HK-2 (cell line): ENCODE measurements around the gene B9D1.

Source experiments
- DNase-seq: peaks from one replicate; pipeline ENCODE4 v3.0.0-alpha.2; 2018; ENCODE audit not compliant: unreplicated experiment

The B9D1 gene

GRCh38 chr17:19362277-19363113 is at the start of gene B9D1:
B9D1 (minus strand) TSS chr17:19362723; CDS start chr17:19362569, 154 bp downstream.
- peak; percentile 95 for DNase-seq

- DNase-seq, result no peak
Measured at GRCh38 chr17:19411631-19412030, 49.1 kb upstream of the B9D1 start.

DNA sequence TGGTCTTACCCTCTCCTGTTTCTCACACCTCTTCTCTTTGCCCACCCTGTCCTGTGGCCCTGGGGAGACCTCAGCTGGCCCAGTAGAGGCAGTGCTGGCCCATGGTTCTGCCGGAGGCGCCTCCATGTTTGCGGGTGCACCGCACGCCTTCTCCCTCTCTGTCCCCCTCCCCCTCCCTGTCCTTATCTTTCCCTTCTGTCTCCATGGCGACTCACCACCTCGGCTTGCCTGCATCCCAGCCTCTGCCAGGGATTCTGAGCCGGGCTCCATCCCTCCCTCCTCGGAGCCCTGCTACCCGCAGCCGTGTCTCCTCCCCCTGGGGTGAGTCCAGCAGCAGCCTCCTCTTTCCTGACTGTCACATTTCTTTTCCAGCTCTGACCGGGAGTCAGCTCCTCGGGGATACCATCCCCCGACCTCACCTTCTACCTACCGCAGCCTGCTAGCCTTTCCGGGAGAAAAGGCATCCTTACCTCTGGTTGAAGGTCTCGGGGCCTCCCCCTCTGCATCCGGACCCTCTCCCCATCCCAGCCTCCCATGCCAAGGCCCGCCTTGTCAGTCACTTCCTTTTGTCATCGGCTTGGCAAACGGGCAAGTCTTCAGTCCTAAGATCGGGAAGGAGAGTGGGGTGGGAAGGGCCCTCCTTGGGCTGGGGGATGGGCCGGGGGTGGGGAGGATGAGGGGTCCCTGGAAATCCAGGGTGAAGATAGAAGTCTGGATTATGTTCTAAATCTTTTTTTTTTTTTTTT is 48.5 kb upstream of the B9D1 start, which contains the start of gene RNF112:
RNF112 (plus strand) TSS at position 358 of the 746 bp plus-strand sequence; CDS start at position 535, 177 bp downstream.
- DNase-seq, result no peak

- DNase-seq, result no peak
Measured at GRCh38 chr17:19410091-19410490, 47.6 kb upstream of the B9D1 start.

GRCh38 chr17:19409509-19409908 is 47.0 kb upstream of the B9D1 start:
- DNase-seq, result peak; percentile 33

DNA sequence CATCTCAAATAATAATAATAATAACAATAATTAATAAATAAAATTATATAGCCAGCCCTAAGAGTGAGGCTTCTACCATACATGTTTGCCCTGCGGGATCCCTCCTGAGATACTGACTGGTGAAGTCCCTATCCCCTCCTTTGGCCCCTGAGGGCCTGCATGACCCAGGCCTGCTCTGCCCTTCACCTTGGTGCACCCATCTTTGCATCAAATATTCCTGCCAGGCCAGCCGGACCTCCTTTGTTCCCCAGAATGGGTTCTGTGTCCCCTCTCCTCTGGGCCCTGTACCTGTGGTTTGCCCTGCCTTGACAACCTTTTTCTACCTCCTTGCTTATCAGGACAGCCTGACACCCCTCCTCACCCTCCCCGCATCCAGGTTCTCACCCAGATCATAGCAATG is 46.5 kb upstream of the B9D1 start:
- DNase-seq, result no peak

DNA sequence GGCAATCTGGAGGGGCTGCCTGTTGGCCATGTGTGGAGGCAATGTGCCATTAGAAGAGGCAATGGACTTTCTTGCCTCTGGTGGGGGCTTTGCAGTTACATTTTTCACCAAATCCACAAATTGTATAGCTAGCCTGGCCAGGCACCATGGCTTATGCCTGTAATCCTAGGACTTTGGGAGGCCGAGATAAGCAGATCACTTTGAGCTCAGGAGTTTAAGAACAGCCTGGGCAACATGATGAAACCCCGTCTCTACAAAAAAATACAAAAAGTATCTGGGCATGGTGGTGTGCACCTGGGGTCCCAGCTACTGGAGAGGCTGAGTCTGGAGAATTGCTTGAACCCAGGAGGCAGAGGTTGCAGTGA is 45.8 kb upstream of the B9D1 start:
- DNase-seq, result no peak

GRCh38 chr17:19407601-19408345 is 45.2 kb upstream of the B9D1 start:
- DNase-seq, result no peak

DNA sequence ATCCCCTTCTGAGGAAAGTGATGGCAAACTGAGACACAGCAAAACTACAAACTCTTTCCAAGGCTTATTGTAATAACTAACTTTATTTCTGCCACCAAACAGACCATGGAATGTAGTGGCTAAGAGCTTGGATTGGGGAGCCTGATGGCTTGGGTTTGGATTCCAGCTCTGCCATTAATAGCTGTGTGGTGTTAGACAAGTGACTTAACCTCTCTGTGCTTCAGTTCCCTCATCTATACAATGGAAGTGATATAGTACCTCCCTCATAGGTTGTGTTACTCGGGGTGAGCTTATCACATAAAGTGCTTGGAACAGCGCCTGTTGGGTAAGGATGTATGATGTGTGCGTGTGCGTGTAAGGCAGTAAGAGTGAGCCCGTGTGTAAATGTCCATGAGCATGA is 42.6 kb upstream of the B9D1 start:
- DNase-seq, result no peak

DNA sequence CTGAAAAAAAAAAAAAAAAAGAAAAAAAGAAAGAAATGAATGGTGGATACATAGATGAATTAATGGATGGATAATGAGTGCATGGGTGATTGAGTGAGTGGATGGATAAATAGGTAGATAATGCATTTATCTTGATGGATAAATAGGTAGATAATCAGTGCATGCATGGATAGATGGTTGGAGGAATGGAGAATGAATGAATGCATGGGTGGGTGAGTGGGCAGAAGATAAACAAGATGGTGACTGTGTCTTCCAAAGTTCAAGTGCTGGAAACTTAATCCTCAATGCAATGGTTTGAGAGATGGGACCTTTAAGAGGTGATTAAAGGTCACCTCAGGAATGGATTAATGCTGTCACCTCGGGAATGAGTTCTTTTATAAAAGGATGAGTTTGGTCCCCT is 41.7 kb upstream of the B9D1 start:
- DNase-seq, result no peak

- DNase-seq, result no peak
Measured at GRCh38 chr17:19403021-19403420, 40.5 kb upstream of the B9D1 start.

GRCh38 chr17:19402171-19402570 is 39.6 kb upstream of the B9D1 start:
- no peak for DNase-seq

DNA sequence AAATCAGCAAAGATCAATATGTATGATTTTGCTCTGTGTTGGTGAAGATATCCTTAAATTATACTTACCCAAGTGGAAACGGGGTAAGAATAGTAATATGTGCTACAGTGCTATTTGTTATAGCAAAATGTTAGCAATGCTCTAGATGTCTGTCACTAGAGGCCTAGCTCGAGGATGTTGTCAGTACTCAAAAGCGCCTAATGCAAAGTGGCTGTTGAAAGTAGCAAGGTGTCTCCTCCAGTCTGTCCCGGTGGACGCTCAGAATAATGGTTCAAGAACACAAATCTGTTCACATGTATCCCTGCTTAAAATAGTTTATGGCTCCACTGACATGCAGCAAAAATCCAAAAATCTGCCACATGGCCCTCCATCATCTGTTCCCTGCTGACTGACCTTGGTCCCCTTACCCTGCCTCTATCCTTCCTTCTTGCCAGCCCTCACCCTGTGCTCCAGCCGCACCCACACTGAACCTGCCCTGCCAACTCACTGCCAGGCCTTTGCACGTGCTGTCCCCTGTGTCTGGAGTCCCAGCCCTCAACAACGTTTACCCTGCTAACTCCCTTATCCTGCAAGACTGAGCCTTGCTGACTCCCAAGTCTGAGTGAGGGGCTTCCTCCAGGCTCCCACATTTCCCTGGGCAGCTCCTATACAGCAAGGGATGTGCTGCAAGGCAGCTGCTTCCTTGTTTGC is 38.9 kb upstream of the B9D1 start:
- no peak for DNase-seq

- DNase-seq, result no peak
Measured at GRCh38 chr17:19399750-19400450, 37.4 kb upstream of the B9D1 start.

- DNase-seq, result no peak
Measured at GRCh38 chr17:19398301-19399181, 36.0 kb upstream of the B9D1 start.

- no peak for DNase-seq
Measured at GRCh38 chr17:19397556-19398041, 35.1 kb upstream of the B9D1 start.

DNA sequence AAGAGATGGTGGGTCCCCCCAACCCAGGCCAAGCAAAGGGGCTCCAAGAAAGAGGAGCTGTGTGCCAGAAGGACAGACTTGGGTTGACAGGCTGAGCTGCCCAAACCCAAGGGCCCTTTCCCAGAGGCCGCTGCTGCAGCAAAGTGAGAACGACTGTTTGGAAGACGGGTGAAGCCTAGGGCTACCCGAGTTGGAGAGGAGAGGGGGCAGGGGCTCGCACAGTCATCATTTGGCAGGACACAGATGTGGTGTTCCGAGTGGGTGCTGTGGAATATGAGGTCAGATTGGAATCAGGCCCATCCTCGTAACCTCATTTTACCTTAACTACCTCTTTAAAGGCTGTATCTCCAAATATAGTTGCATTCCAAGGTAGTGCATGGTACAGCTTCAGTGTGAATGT is 29.8 kb upstream of the B9D1 start:
- no peak for DNase-seq

DNA sequence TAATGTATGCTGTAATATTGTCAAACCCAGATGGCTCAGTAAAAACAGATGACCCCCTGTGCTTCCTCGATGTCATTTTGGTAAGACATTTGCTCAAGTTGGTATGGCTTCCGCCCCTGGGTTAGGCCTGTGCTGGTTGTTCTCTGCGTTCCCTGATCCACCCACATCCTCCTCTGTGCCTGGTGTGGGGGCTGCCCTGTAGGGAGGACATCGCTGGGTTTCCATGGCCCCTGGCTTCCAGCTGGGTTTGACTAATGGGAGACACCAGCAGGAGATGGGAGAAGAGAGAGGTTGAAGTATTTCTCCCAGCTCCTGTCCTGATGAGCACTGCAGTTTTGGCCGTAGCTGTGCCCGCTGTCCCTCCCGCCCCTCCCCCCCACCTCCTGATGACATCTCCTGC is 28.9 kb upstream of the B9D1 start:
- DNase-seq, result no peak

- no peak for DNase-seq
Measured at GRCh38 chr17:19390951-19391350, 28.4 kb upstream of the B9D1 start.
